ENCODE measurements around the gene RNF138.
A peak's percentile ranks its signal among the peaks of the same experiment; 100 is the strongest.
"Not testable (repeated sequence)": the region's sequence is repeated elsewhere in the genome, so short reads cannot be mapped to it uniquely, and the experiment has no call there.

RNF138 gene

GRCh38 chr18:32114293-32114942 lies 22.7 kb downstream of the RNF138 start:
- peaks cover 39% of the 10 kb centered on the region for H3K36me3 Mint-ChIP-seq
- H3K27ac Mint-ChIP-seq, result no peak overlapping the region
- no peak for DNase-seq
- H3K4me3 Mint-ChIP-seq, result no peak overlapping the region
- peaks cover 18% of the 10 kb centered on the region for H3K4me1 Mint-ChIP-seq
- no peaks in the 10 kb centered on the region for H3K9me3 Mint-ChIP-seq
- CTCF ChIA-PET, result no interaction called here
- H3K27me3 Mint-ChIP-seq, result no peaks in the 10 kb centered on the region

DNA sequence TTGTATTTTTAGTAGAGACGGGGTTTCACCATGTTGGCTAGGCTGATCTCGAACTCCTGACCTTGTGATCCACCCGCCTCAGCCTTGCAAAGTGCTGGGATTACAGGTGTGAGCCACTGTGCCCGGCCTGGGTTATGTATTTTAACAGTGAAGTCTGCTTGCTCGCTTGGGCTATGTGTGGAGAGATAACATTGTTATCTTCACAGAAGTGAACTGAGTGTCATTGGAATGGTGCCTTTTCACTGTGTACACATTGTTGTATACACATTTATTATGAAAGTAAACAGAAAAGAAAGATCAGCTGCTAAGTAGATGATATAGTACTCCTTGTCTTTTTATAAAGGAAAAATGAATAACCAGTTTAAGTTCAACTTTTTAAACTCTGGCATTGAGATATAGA lies 30.4 kb downstream of the RNF138 start:
- H3K27ac Mint-ChIP-seq, result no peak overlapping the region
- H3K36me3 Mint-ChIP-seq, result peaks cover 43% of the 10 kb centered on the region
- H3K4me1 Mint-ChIP-seq, result peaks cover 8% of the 10 kb centered on the region
- no peak overlapping the region for H3K4me3 Mint-ChIP-seq
- no peaks in the 10 kb centered on the region for H3K27me3 Mint-ChIP-seq
- no peaks in the 10 kb centered on the region for H3K9me3 Mint-ChIP-seq
- DNase-seq, result no peak
- CTCF ChIA-PET, result no interaction called here

DNA sequence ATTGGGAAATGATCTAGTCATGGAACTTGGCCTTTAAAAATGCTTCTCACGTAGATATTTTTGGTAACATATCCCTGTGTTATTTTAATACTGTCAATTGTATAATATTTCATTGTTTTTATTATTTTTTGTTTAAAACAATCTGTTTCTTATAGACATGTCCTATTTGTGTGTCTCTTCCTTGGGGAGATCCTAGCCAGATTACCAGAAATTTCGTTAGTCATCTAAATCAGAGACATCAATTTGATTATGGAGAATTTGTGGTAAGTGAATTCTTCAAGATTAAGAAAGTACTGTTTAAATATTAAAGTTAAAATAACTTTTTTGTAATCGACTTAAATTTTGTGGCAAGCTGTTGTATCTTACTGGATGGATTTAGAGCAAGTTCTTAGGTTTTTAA lies 34.9 kb downstream of the RNF138 start:
- Mint-ChIP-seq H3K27me3 (no peaks in the 10 kb centered on the region), H3K4me3 (no peak overlapping the region), H3K36me3 (peaks cover 38% of the 10 kb centered on the region), H3K9me3 (no peaks in the 10 kb centered on the region), H3K4me1 (no peaks in the 10 kb centered on the region), H3K27ac (peak overlapping the region; percentile 9)
- CTCF ChIA-PET, result no interaction called here
- no peak for DNase-seq

DNA sequence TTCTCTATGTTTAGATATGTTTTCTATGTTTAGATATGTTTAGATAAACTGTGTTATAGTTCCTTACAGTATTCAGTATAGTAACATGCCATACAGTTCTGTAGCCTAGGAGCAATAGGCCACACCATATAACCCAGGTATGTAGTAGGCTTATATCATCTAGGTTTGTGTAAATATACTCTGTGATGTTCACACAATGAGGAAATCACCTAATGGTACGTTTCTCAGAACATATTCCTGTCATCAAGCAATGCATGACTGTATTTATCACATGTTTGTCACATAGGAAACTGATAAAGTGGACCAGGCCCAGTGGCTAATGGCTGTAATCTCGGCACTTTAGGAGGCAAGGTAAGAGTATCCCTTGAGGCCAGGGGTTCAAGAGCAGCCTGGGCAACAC lies 44.0 kb downstream of the RNF138 start:
- H3K27me3 Mint-ChIP-seq, result no peaks in the 10 kb centered on the region
- H3K27ac Mint-ChIP-seq, result peak overlapping the region; percentile 11
- H3K4me1 Mint-ChIP-seq, result peaks cover 6% of the 10 kb centered on the region
- H3K36me3 Mint-ChIP-seq, result peaks cover 22% of the 10 kb centered on the region
- H3K9me3 Mint-ChIP-seq, result no peaks in the 10 kb centered on the region
- no peak overlapping the region for H3K4me3 Mint-ChIP-seq
- CTCF ChIA-PET, result no interaction called here
- DNase-seq, result no peak

- peaks cover 6% of the 10 kb centered on the region for H3K4me1 Mint-ChIP-seq
- peak overlapping the region; percentile 51 for H3K27ac Mint-ChIP-seq
- CTCF ChIA-PET, result no interaction called here
- peaks cover 8% of the 10 kb centered on the region for H3K36me3 Mint-ChIP-seq
- peaks cover 2% of the 10 kb centered on the region for H3K27me3 Mint-ChIP-seq
- peak; percentile 34 for DNase-seq
- H3K9me3 Mint-ChIP-seq, result peaks cover 3% of the 10 kb centered on the region
- H3K4me3 Mint-ChIP-seq, result no peak overlapping the region
These were observed 46.8 kb downstream of the RNF138 start for GRCh38 chr18:32138332-32138982.

DNA sequence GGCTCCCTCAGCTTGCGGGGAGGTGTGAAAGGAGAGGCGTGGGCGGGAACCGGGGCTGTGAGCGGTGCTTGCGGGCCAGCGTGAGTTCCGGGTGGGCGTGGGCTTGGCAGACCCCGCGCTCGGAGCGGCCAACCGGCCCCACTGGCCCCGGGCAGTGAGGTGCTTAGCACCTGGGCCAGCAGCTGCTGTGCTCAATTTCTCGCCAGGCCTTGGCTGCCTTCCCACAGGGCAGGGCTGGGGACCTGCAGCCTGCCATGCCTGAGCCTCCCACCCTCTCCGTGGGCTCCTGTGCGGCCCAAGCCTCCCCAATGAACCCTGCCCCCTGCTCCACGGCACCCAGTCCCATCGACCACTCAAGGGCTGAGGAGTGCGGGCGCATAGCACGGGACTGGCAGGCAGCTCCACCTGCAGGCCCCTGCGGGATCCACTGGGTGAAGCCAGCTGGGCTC lies 48.2 kb downstream of the RNF138 start:
- Mint-ChIP-seq H3K4me1 (peaks cover 6% of the 10 kb centered on the region), H3K9me3 (peaks cover 3% of the 10 kb centered on the region), H3K27ac (no peak overlapping the region), H3K4me3 (no peak overlapping the region), H3K36me3 (peaks cover 2% of the 10 kb centered on the region), H3K27me3 (peaks cover 4% of the 10 kb centered on the region)
- no peak for DNase-seq
- CTCF ChIA-PET, result no interaction called here

DNA sequence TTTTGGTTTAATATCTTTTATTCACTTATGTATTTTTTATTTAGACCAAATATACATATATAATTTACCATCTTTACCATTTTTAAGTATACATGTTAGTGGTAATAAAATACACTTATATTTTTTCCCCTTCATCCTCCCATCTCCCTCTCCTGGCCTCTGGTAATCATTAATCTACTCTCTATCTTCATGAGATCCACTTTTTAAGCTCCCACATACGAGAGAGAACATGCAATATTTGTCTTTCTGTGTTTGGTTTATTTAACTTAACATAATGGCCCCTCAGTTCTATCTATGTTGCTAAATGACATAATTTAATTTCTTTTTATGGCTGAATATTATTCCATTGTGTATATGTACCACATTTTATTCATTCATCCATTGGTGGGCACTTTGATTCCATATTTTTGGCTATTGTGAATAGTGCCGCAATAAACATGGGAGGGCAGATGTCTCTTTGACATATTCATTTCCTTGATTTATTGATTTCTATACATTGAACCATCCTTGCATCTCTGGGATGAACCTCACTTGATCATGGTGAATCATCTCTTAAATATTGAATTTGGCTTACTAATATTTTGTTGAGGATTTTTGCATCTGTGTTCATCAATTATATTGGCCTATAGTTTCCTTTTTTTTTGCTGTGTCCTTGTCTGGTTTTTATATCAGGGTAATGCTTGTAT lies 56.7 kb downstream of the RNF138 start:
- CTCF ChIA-PET, result no interaction called here
- H3K4me3 Mint-ChIP-seq, result no peak overlapping the region
- H3K27me3 Mint-ChIP-seq, result peaks cover 17% of the 10 kb centered on the region
- H3K27ac Mint-ChIP-seq, result no peak overlapping the region
- DNase-seq, result no peak
- H3K9me3 Mint-ChIP-seq, result no peaks in the 10 kb centered on the region
- H3K36me3 Mint-ChIP-seq, result no peaks in the 10 kb centered on the region
- H3K4me1 Mint-ChIP-seq, result peaks cover 9% of the 10 kb centered on the region

GRCh38 chr18:32152705-32153448 lies 61.2 kb downstream of the RNF138 start:
- Mint-ChIP-seq H3K9me3 (peaks cover 2% of the 10 kb centered on the region), H3K4me1 (peaks cover 11% of the 10 kb centered on the region), H3K27me3 (peaks cover 8% of the 10 kb centered on the region), H3K36me3 (no peaks in the 10 kb centered on the region), H3K27ac (no peak overlapping the region), H3K4me3 (no peak overlapping the region)
- CTCF ChIA-PET, result no interaction called here
- no peak for DNase-seq

- Mint-ChIP-seq H3K9me3 (peaks cover 2% of the 10 kb centered on the region), H3K27ac (no peak overlapping the region), H3K4me1 (peaks cover 16% of the 10 kb centered on the region), H3K27me3 (peaks cover 15% of the 10 kb centered on the region), H3K36me3 (no peaks in the 10 kb centered on the region), H3K4me3 (no peak overlapping the region)
- CTCF ChIA-PET, result interaction anchor here (1.4 to 2.3 kb wide), 5 partner anchors 69 to 395 kb away, joined by 4 to 35 read pairs (median 9); partner anchors contain the start of gene GAREM1
- DNase-seq, result no peak
These were observed 65.2 kb downstream of the RNF138 start for GRCh38 chr18:32156855-32157254.

- DNase-seq, result no peak
- Mint-ChIP-seq H3K4me3 (no peak overlapping the region), H3K9me3 (peaks cover 2% of the 10 kb centered on the region), H3K36me3 (no peaks in the 10 kb centered on the region), H3K27ac (no peak overlapping the region), H3K27me3 (peaks cover 12% of the 10 kb centered on the region), H3K4me1 (peaks cover 14% of the 10 kb centered on the region)
- CTCF ChIA-PET, result interaction anchor here (0.6 to 2.3 kb wide), 27 partner anchors 9 to 512 kb away, joined by 3 to 35 read pairs (median 3); partner anchors contain the start of gene GAREM1
These were observed 65.9 kb downstream of the RNF138 start for GRCh38 chr18:32157580-32157979.

DNA sequence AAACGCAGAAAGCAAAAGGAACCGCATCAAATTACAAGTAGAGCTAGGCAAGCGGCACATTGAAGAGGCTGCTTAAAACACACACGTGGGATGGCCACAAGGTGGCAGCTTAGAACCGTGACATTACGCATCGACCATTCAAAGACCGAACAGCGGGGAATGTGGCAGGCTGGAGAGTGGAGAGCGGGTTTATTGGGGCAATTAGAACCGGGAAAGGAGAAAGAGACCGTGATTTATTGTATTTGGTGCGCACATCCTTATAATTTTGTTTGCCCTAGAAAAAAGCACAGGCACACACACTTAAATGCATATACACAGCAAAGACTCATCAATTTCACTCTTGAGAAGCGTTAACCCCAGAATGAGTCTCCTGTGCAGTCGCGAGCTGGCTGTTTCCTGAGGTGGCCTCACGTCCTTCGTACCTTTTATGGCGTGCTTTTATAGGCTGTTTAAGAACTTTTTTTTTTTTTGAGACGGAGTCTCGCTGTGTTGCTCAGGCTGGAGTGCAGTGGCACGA lies 66.5 kb downstream of the RNF138 start:
- Mint-ChIP-seq H3K27ac (no peak overlapping the region), H3K27me3 (peaks cover 7% of the 10 kb centered on the region), H3K36me3 (no peaks in the 10 kb centered on the region), H3K4me1 (peaks cover 8% of the 10 kb centered on the region), H3K9me3 (peaks cover 2% of the 10 kb centered on the region), H3K4me3 (peak overlapping the region; percentile 36)
- CTCF ChIA-PET, result interaction anchor here (0.6 to 2.3 kb wide), 29 partner anchors 8 to 512 kb away, joined by 3 to 35 read pairs (median 3); partner anchors contain the start of gene GAREM1
- peak; percentile 83 for DNase-seq

GRCh38 chr18:32158631-32159030 lies 67.0 kb downstream of the RNF138 start:
- H3K27me3 Mint-ChIP-seq, H3K27ac Mint-ChIP-seq, DNase-seq, H3K4me1 Mint-ChIP-seq, H3K4me3 Mint-ChIP-seq, H3K9me3 Mint-ChIP-seq, H3K36me3 Mint-ChIP-seq: not testable (repeated sequence)
- CTCF ChIA-PET, result interaction anchor here (0.6 to 2.3 kb wide), 16 partner anchors 19 to 511 kb away, joined by 3 to 35 read pairs (median 4); partner anchors contain the start of gene GAREM1

- DNase-seq, result no peak
- no peak overlapping the region for H3K4me3 Mint-ChIP-seq
- H3K27ac Mint-ChIP-seq, result no peak overlapping the region
- H3K36me3 Mint-ChIP-seq, result no peaks in the 10 kb centered on the region
- CTCF ChIA-PET, result interaction anchor here (1.2 to 1.3 kb wide), 2 partner anchors 157 to 310 kb away, joined by 3 to 4 read pairs; partner anchors contain the start of gene GAREM1
- peaks cover 7% of the 10 kb centered on the region for H3K4me1 Mint-ChIP-seq
- H3K9me3 Mint-ChIP-seq, result no peaks in the 10 kb centered on the region
- H3K27me3 Mint-ChIP-seq, result peaks cover 7% of the 10 kb centered on the region
These were observed 68.9 kb downstream of the RNF138 start for GRCh38 chr18:32160547-32160946.
